Mesenchymal stem cell (in vitro differentiated cells and primary cell): ENCODE results near the gene CLNK.

Experiments used
- DNase-seq: peaks from one replicate; pipeline ENCODE4 v3.0.0-alpha.2; 2013
- H2AFZ ChIP-seq: one replicate; pipeline ENCODE4 v1.6.1; 2013; ENCODE audit warnings: low read depth, mild to moderate bottlenecking, control low read depth, inconsistent platforms, low read length, moderate library complexity
- H2AK5ac ChIP-seq: 2 replicates; pipeline ENCODE4 v1.6.1; 2013; ENCODE audit warnings: low read length, moderate library complexity, mild to moderate bottlenecking, inconsistent platforms; ENCODE audit not compliant: severe bottlenecking
- H2BK120ac ChIP-seq: one replicate; pipeline ENCODE4 v1.6.1; 2013; ENCODE audit warnings: low read depth, mild to moderate bottlenecking, inconsistent platforms, low read length, moderate library complexity
- H2BK12ac ChIP-seq, 2 experiments: one replicate each; pipeline ENCODE4 v1.6.1; 2013; ENCODE audit warnings: inconsistent platforms in 2 of 2, low read length in 2 of 2, mild to moderate bottlenecking in 2 of 2, moderate library complexity in 2 of 2, control low read depth in 1 of 2
- H2BK15ac ChIP-seq: one replicate; pipeline ENCODE4 v1.6.1; 2013; ENCODE audit warnings: mild to moderate bottlenecking, low read depth, inconsistent platforms; ENCODE audit not compliant: poor library complexity, severe bottlenecking
- H2BK5ac ChIP-seq: 2 replicates; pipeline ENCODE4 v1.6.1; 2013; ENCODE audit warnings: low read depth, mild to moderate bottlenecking, low read length, control low read depth, inconsistent platforms; ENCODE audit not compliant: poor library complexity, severe bottlenecking
- H3K14ac ChIP-seq, 2 experiments: one replicate each; pipeline ENCODE4 v1.6.1; 2013; ENCODE audit warnings: inconsistent platforms in 2 of 2, low read length in 2 of 2, control low read depth in 1 of 2, mild to moderate bottlenecking in 1 of 2, moderate library complexity in 1 of 2
- H3K18ac ChIP-seq, 2 experiments: one replicate each; pipeline ENCODE4 v1.6.1; 2013; ENCODE audit warnings: inconsistent platforms in 2 of 2, low read length in 2 of 2, control low read depth in 1 of 2, low read depth in 1 of 2, mild to moderate bottlenecking in 1 of 2
- H3K23ac ChIP-seq, 2 experiments: one replicate each; pipeline ENCODE4 v1.6.1; 2013; ENCODE audit warnings: inconsistent platforms in 2 of 2, low read length in 2 of 2, mild to moderate bottlenecking in 2 of 2, moderate library complexity in 2 of 2, control low read depth in 1 of 2
- H3K27ac ChIP-seq: 2 replicates; pipeline ENCODE4 v1.5.1; 2013; ENCODE audit warnings: mild to moderate bottlenecking, moderate library complexity, low read length, control low read depth, inconsistent platforms; ENCODE audit not compliant: poor library complexity, severe bottlenecking
- H3K27me3 ChIP-seq, 2 experiments: 2 replicates each; pipeline versions ENCODE4 v1.6.1 to v1.7.0; 2013; ENCODE audit warnings: low read length in 2 of 2, mild to moderate bottlenecking in 2 of 2, moderate library complexity in 2 of 2, control low read depth in 1 of 2, inconsistent platforms in 1 of 2; ENCODE audit not compliant: control insufficient read depth in 1 of 2, insufficient read depth in 1 of 2
- H3K36me3 ChIP-seq, 2 experiments: 2 replicates each; pipeline versions ENCODE4 v1.6.1 to v1.7.0; 2013; ENCODE audit warnings: low read length in 2 of 2, control low read depth in 1 of 2, inconsistent platforms in 1 of 2, low read depth in 1 of 2, mild to moderate bottlenecking in 1 of 2; ENCODE audit not compliant: insufficient read depth in 2 of 2, control insufficient read depth in 1 of 2
- H3K4ac ChIP-seq, 2 experiments: one replicate each; pipeline ENCODE4 v1.6.1; 2013; ENCODE audit warnings: inconsistent platforms in 2 of 2, low read length in 2 of 2, mild to moderate bottlenecking in 2 of 2, moderate library complexity in 2 of 2, control low read depth in 1 of 2, low read depth in 1 of 2
- H3K4me1 ChIP-seq: 2 replicates; pipeline ENCODE4 v1.6.1; 2013; ENCODE audit warnings: low read depth, low read length, control low read depth; ENCODE audit not compliant: control insufficient read depth, insufficient read depth
- H3K4me2 ChIP-seq: 2 replicates; pipeline ENCODE4 v1.6.1; 2013; ENCODE audit warnings: low read length, mild to moderate bottlenecking, inconsistent platforms; ENCODE audit not compliant: poor library complexity, severe bottlenecking
- H3K4me3 ChIP-seq, 2 experiments: 2 replicates each; pipeline versions ENCODE4 v1.5.1 to v1.7.0; 2013; ENCODE audit warnings: low read length in 2 of 2, mild to moderate bottlenecking in 2 of 2, control low read depth in 1 of 2, low read depth in 1 of 2; ENCODE audit not compliant: insufficient read depth in 1 of 2
- H3K79me1 ChIP-seq: replicated peaks from 2 replicates; pipeline ENCODE4 v1.6.1; 2013; ENCODE audit warnings: mild to moderate bottlenecking, control low read depth, low read length, inconsistent platforms; ENCODE audit not compliant: poor library complexity, severe bottlenecking
- H3K9ac ChIP-seq: 2 replicates; pipeline ENCODE4 v1.7.0; 2013; ENCODE audit warnings: mild to moderate bottlenecking, low read length, moderate library complexity
- H3K9me3 ChIP-seq: 2 replicates; pipeline ENCODE4 v1.7.0; 2013; ENCODE audit warnings: mild to moderate bottlenecking, low read length; ENCODE audit not compliant: control insufficient read depth
- H4K8ac ChIP-seq: one replicate; pipeline ENCODE4 v1.6.1; 2013; ENCODE audit warnings: inconsistent platforms, mild to moderate bottlenecking, low read length, moderate library complexity
- H4K91ac ChIP-seq: one replicate; pipeline ENCODE4 v1.6.1; 2013; ENCODE audit warnings: mild to moderate bottlenecking, low read length, inconsistent platforms
- WGBS: methylation state at CpG from one replicate; pipeline ENCODE4 v1.1.7; 2013; ENCODE audit warnings: mixed read lengths; 5-methylcytosine and 5-hydroxymethylcytosine counted together

CLNK gene

DNA sequence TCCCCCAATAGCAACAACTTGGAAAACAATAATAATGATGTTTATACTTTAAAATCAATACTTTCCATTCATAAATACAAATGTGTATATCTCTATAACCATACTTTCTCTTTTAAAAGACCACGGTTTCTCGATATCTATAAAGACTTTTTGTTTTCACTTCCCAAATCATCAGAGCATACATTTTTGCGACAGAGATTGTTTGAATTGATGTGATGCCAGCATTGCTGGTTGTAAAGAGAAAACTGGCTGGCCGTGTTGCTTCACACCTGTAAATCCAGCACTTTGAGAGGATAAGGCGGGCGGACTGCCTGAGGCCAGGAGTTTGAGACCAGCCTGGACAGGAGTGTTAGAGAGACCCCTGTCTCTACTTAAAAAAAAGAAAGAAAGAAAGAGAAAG lies 149.7 kb downstream of the CLNK start:
- Histone ChIP-seq H4K91ac (no peak overlapping the region), H3K4me2 (no peak overlapping the region), H3K9me3 (no peaks in the 10 kb centered on the region), H2AFZ (no peak overlapping the region), H2AK5ac (no peak overlapping the region), H3K79me1 (no peaks in the 10 kb centered on the region), H2BK5ac (no peak overlapping the region), H3K4me1 (peaks cover 2% of the 10 kb centered on the region), H2BK15ac (no peak overlapping the region), H3K4me3 (no peak overlapping the region), H2BK12ac (no peak overlapping the region), H3K18ac (no peak overlapping the region), H2BK120ac (no peak overlapping the region), H3K23ac (no peak overlapping the region), H4K8ac (no peak overlapping the region), H3K9ac (no peak overlapping the region), H3K14ac (no peak overlapping the region), H3K27ac (no peak overlapping the region), H3K36me3 (no peaks in the 10 kb centered on the region), H3K4ac (no peak overlapping the region), H3K27me3 (no peaks in the 10 kb centered on the region)
- no peak for DNase-seq
- 78% methylated on average over 4 of the region's 6 CpGs for WGBS

DNA sequence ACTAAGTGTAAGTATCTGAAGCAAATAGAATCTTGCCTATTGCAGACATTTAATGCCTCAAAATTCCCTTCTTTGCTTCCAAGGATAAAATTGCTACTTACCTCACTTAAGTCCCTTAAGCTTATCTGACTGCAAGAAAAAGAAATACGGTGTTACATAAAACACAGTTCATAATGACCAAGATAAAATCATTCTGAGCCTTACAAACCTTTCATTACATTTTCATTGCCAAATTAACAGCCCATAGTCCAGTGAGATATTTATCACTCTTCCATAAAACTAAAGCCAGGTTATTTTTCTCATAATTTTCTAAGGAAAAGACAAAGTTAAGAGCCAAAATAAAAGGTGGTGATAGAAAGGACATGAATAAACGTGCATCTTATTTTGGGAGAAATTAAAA lies 152.4 kb downstream of the CLNK start:
- H4K91ac ChIP-seq = no peak overlapping the region
- no peak overlapping the region for H3K4ac ChIP-seq
- DNase-seq = no peak
- 69% methylated on average over 1 of the region's 2 CpGs for WGBS
- H2BK15ac ChIP-seq = no peak overlapping the region
- H3K27ac ChIP-seq = no peak overlapping the region
- H3K9ac ChIP-seq = no peak overlapping the region
- H3K79me1 ChIP-seq = no peaks in the 10 kb centered on the region
- H3K4me2 ChIP-seq = no peak overlapping the region
- H4K8ac ChIP-seq = no peak overlapping the region
- no peak overlapping the region for H3K23ac ChIP-seq
- H2AFZ ChIP-seq = no peak overlapping the region
- no peak overlapping the region for H2AK5ac ChIP-seq
- H2BK120ac ChIP-seq = no peak overlapping the region
- H2BK12ac ChIP-seq = no peak overlapping the region
- no peaks in the 10 kb centered on the region for H3K9me3 ChIP-seq
- no peaks in the 10 kb centered on the region for H3K36me3 ChIP-seq
- peaks cover 2% of the 10 kb centered on the region for H3K4me1 ChIP-seq
- H3K18ac ChIP-seq = no peak overlapping the region
- no peak overlapping the region for H2BK5ac ChIP-seq
- H3K4me3 ChIP-seq = no peak overlapping the region
- H3K27me3 ChIP-seq = no peaks in the 10 kb centered on the region
- H3K14ac ChIP-seq = no peak overlapping the region

DNA sequence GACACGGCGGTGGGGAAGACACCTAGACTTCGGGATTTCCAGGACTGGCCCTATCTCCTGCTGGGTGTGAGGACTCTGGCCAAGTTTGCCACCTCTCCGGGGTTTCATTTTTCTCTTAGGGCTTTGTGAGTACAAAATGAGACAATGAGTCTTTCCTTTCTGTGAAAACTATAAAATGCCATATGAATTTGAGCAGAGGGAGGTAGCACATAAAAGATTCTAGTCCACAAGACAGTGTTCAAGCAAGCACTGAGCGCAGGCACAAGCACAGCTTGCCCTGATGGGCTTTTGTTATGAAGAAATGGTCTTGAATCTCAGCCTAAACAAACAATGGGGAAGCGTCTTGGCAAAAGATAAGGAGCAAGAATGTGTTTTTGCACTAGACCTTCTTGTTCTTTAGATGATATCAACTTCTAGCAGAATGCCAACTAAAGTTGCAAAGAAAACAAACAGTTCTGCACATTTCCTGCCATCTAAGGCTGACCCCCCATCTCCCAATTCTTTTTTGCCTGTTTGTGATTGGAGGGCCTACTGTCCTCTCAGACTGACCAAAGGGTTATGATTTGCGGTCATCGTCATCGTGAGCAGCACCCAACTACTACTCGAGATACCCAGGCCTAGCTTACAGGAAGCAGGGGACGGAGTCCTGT lies 154.3 kb downstream of the CLNK start:
- WGBS = 78% methylated on average over 10 of the region's 11 CpGs
- no peaks in the 10 kb centered on the region for H3K36me3 ChIP-seq
- H4K8ac ChIP-seq = no peak overlapping the region
- no peak overlapping the region for H4K91ac ChIP-seq
- H3K79me1 ChIP-seq = no peaks in the 10 kb centered on the region
- H3K14ac ChIP-seq = no peak overlapping the region
- no peaks in the 10 kb centered on the region for H3K27me3 ChIP-seq
- no peak overlapping the region for H3K4me3 ChIP-seq
- no peak overlapping the region for H2BK120ac ChIP-seq
- H3K4ac ChIP-seq = no peak overlapping the region
- no peak overlapping the region for H2BK12ac ChIP-seq
- peaks cover 2% of the 10 kb centered on the region for H3K4me1 ChIP-seq
- H2AFZ ChIP-seq = no peak overlapping the region
- no peak overlapping the region for H3K9ac ChIP-seq
- no peak for DNase-seq
- H2AK5ac ChIP-seq = no peak overlapping the region
- no peak overlapping the region for H3K18ac ChIP-seq
- no peaks in the 10 kb centered on the region for H3K9me3 ChIP-seq
- H2BK15ac ChIP-seq = no peak overlapping the region
- H2BK5ac ChIP-seq = no peak overlapping the region
- no peak overlapping the region for H3K23ac ChIP-seq
- no peak overlapping the region for H3K4me2 ChIP-seq
- no peak overlapping the region for H3K27ac ChIP-seq

DNA sequence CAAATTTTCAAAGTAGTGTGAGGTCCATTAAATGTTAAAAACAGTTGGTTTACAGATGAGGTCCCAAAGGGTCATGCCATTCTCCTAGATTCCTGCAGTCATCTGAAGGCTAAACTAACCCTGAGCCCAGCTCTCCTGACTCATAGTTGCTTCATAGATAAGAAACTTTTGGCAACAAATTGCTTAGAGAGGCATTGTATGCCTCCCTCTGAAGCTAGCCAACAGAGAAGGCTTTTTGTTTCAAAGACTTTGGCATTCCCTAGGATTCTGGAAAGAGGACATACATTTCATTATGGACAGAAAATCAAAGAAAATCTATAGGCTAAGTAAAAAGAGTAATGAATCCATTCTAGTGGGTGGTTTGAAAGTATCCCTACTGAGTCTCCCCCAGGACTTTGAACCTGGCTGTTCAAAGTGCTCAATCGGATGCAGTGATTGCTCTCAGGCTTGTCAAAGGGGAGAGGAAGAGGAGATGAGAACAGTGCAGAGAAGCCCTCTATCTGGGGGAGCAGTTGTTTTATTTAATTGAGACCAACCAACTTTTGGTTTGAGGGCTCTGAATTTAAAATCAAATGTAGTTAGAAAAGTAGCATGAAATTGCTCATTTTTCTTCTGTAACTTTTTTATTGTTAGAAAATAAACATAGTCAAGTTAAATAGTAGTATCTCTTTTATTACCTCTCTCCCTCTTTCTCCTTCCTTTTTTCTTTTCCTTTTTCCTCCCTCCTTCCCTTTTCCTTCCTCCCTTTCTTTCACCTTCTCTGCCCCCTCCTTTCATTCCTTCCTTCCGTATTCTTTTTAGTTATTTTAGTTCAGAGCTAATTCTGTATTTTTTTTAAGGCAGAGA lies 155.1 kb downstream of the CLNK start:
- no peak overlapping the region for H3K4me3 ChIP-seq
- H3K4me1 ChIP-seq = peaks cover 2% of the 10 kb centered on the region
- no peak overlapping the region for H2BK12ac ChIP-seq
- no peak overlapping the region for H2AK5ac ChIP-seq
- H3K9ac ChIP-seq = no peak overlapping the region
- H2AFZ ChIP-seq = no peak overlapping the region
- no peak overlapping the region for H3K4ac ChIP-seq
- H3K14ac ChIP-seq = no peak overlapping the region
- no peak overlapping the region for H4K91ac ChIP-seq
- no peaks in the 10 kb centered on the region for H3K36me3 ChIP-seq
- WGBS = 44% methylated on average over 1 of the region's 2 CpGs
- no peak for DNase-seq
- no peak overlapping the region for H3K4me2 ChIP-seq
- no peak overlapping the region for H4K8ac ChIP-seq
- H3K23ac ChIP-seq = no peak overlapping the region
- H2BK5ac ChIP-seq = no peak overlapping the region
- H3K79me1 ChIP-seq = no peaks in the 10 kb centered on the region
- H3K9me3 ChIP-seq = no peaks in the 10 kb centered on the region
- no peak overlapping the region for H2BK120ac ChIP-seq
- no peak overlapping the region for H3K18ac ChIP-seq
- no peaks in the 10 kb centered on the region for H3K27me3 ChIP-seq
- H2BK15ac ChIP-seq = no peak overlapping the region
- no peak overlapping the region for H3K27ac ChIP-seq
